Measurements from ENCODE around the gene SOX21.

SOX21 gene

DNA sequence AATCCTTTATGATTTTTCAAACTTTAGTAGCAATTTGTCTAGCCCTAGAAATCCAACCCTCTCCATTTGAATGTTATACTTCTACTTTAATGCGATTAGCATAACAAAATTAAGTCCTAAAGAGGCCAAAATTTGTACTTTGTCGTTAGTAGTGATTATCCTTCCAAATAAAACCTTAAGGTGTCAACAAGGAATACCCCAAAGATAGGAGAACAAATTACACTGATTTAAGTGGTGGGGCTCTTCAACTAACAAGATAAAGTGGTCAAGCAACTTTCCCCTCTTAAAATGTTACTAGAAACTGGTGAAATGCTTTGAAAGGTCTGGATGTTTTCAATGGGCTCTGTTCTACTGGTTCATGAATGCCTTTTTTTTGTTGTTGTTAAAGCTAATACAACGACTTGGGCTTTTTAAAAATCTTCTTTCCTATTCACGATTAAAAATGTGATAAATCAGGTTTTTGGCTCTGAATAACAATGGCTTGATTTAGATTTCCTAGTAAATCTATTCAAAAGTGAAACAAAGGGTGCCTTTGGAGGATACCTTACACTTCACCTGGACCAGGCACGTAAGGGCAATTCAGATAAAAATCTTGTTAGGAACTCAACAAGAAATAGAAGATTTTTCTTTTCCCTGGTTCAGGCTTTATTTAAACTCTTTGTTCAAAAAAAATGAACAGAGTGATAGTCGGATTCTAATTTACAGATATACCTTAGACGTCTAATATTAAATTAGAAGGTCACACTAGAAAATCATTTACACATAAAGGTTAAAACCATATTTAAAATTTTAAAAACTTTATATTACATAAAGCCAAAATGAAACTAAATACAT, 3.1 kb downstream of the SOX21 start:
- no peak for DNase-seq (ENCODE audit: low read depth in 2 of 2, low spot score in 1 of 2)

DNA sequence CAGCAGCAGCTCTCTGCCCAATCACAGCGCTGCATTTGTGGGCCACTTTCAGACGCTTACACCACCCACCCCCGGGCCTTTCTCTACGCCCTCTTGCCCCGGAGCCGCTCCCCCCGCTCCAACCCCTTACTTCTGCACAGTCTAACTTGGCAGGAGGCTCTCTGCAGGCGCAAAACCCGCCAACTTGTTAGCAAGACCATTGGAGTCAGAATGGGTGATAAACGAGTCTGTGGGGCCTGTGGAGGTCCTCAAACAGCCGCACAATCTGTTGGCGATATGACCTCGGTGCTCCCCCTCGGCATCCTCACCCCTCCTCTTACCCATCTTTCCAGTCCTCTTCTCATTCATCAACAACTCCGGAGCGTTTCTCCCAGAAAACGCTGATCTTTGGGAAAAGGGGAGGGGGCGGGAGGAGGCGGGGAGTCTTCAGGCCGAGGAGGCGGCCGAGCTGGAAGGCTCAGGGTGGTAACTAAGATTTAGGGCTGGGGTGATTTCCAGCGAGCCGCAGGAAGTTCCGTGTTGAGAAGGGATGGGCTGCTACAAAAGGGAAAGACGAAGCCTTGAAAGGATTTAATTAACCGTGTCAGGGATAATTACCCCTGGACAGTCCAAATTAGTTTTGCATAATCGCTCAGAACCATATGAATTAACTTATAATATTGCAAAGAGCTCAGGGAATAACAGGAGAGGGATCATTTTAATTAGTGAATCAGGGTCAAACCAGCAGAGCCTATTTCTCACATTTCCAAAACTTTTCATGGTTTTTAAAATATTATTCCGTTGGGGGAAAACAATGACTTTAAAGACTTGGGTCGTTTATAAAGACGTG, 4.1 kb downstream of the SOX21 start:
- DNase-seq (ENCODE audit: low read depth in 2 of 2, low spot score in 1 of 2), result no peak

DNA sequence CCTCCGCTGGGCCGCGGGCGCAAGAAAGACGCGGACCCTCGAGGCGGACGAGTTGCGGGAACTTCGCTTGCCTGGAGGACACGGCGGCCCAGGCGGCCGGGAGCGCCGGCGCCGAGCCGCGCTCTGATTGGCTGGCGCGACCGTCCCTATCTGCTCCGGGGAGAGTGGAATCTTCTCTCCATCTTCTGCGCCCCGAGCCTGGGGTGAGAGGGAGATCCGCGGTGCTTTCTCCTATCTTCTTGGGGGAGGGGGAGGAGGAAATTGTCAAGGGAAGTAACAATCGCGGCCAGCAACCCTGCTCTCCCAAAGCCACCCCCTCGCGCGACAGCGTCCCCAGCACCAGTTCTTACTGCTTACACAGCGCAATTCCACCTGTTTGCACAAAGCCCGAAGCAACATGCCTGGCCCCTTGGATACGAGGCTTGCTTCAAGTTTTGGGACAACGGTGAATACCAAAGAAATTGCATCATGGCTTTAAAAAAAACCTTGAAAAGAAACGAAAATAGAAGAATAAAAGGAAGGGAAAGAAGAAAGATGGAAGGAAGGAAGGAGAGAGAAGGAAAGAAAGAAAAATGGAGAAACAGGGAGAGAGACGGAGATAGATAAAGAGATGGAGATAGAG, 4.8 kb downstream of the SOX21 start:
- DNase-seq (ENCODE audit: low read depth in 2 of 2, low spot score in 1 of 2), result no peak

DNA sequence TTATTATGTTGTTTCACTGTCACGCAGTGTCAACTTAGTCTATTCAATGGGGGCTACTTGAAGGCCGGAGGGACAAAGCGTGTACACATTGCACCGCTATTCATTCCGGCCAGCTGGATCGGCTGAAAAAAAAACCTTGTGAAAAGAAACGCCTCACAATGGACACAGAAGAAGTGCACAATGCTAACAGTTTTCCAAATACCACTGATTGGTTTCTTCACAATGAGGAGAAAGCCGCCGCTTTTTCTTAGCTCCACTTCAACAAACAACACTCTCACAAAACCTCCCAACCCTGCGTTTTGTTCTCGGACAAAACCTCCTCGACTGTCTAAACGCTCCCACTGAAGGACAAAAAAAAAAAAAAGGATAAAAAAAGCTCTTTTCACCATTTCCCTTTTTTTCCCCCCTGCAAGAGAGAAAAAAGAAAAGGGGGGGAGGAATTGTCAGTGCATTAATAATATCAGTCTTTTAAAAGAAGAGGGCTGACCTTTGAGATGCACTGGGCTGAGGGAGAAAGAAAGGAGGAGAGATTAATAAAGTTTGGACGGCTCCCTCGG, 5.4 kb downstream of the SOX21 start:
- DNase-seq (ENCODE audit: low read depth in 2 of 2, low spot score in 1 of 2), result no peak

DNA sequence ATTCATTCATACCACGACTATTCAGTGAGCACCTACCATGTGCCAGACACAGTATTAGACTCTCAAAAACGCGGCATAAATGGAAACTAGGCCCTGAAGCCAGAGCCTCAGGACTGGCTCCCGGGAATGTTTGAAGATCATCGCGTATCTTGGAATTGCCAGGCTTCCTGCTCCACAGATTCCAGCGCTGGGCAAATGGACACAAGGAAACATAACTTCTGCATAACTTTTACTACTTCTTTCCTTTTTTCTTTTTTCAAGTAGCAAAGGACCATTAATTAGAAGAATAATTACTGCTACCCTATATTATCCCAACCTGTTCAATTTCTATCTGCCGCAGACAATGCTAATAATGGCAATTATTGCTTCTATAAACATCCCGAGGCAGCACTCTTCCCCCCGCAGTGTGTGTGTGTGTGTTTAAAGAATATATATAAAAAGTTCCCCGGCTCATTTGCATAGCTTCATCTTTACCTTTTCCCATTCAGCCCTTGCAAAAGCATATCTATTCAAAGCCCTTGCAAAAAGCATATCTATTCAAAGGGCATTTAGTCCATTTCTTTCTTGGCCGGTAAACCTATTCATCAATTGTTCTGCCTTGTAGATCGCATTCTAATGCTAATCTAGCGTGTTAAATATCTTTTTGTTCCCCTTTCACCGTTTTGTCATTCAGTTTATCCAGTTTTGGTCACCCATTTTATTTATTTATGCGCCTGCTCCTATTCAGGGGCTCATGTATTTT, 6.1 kb downstream of the SOX21 start:
- DNase-seq (ENCODE audit: low read depth in 2 of 2, low spot score in 1 of 2), result no peak

DNA sequence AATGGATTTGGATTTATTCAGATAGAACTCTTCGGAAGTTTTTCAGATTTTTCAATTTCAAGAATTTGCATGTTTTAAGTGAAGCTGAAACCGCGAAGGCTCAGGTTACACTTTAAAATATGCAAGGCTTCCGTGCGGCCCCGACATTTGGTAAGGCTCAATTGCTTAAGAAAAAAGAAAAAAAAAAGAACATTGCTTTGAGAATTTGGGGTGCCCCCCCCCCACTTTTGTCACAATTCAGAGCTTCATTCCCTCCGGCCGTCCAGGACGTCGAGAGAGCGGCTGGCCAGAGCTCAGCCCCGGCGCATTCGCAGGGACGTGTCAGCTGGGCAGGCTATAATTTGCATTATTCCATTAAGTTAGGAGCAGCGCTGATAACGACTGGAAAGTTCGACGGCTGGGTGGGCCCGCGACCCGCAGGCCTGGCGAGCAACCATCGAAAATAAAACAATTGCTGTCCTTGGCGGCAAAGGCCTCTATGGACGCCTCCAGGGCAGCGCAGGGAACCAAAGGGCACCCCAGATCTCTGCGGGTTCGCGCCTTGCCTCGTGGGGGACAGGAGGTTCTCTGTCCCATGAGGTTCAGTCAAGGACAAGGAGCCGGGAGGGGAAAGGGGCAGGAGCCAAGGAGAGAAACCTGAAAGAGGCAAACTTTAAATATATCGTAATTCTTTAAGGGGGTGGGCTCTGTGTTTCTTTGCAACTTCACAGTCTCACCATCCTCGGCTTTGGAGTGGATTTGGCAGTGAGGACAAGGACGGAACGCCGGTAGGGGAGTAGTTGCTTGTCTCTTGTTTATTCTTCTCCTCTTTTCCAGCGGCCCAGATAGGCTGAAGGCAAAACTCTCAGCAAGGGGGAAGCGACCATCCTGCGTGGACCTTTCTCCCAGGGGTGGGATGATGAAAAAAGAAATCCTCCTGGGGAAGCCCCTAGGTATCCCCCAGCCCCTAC, 7.0 kb downstream of the SOX21 start:
- DNase-seq (ENCODE audit: low read depth in 2 of 2, low spot score in 1 of 2), result no peak

DNA sequence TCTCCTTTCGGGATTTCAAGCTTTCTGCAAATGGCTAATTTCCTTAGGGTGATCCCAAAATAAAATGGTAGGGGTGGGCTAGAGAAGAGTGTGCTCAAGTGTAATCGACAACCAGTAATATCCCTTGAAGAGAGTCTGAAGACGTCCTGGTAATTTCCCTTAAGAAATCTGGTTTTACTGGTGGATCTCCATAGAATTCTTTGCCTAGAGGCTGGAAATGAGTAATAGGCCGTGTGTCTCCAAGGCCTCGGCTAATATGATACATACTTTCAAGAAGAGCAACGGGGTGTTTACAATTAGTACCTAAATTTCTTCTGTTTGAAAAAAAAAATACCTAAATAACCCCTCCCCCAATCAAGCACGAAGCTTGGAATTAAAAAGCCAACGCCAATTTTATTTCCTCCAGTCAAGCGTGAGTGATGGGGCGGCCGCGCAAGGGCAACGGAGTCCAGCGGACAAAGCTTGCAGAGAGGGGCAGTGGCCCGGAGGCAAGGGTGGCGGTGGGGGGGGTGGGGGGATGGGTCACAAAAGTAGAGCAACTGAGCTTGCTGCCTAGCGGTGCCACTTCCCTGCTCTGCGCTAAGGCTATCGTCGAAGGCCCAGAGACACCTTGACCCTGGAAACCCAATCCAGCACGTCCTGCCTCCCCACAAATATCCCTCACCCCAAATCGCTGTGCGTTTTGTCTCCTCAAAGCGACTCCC, 7.8 kb downstream of the SOX21 start:
- DNase-seq (ENCODE audit: low read depth in 2 of 2, low spot score in 1 of 2), result no peak

DNA sequence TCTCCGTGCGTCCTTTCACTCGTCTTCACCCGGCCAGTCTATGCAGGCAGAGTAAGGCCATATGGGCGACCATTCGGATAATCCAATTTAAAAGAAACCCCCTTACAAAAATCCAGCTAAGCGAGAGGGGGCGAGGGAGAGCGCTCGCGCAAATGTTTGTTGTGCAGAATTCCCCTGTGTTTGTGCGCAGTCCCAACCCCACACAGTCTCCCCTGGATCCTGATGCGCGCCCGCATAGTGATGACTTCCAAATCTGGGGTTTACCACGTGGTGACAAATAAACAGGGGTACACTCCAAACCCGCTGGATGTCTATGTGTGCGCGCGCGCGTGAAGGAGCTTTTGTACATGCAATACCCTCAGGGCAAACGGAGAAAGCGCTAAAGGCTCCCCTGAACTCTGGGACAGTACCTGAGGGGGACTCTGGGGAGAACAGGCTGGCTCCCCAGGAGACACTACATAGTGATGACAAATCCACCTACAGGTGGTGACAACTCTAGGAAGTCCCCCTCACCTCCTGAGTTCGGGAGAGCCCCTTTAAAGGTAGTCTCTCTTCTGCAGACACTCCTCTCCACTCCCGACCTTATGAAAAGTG, 8.5 kb downstream of the SOX21 start:
- no peak for DNase-seq (ENCODE audit: low read depth in 2 of 2, low spot score in 1 of 2)

DNA sequence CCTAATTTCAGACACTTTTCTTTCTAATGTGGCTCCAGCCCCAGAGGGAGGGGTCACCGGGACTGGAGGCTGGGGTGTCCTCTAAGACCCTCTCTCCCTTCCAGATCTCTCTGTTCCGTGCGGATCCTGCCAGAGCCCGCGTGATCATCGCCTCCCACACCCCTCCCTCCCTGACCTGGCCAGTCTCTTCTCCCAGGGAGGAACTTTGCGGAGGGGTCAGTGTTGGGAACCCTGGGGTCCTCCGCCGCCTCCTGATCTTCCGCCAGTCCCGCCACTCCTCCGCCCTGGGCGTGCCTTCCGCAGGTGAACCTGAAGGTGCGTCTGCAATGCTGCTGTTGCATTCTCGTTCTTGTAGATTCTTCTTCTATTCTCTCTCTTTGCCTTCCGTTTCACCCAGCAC, 9.1 kb downstream of the SOX21 start:
- DNase-seq (ENCODE audit: low read depth in 2 of 2, low spot score in 1 of 2), result no peak

DNA sequence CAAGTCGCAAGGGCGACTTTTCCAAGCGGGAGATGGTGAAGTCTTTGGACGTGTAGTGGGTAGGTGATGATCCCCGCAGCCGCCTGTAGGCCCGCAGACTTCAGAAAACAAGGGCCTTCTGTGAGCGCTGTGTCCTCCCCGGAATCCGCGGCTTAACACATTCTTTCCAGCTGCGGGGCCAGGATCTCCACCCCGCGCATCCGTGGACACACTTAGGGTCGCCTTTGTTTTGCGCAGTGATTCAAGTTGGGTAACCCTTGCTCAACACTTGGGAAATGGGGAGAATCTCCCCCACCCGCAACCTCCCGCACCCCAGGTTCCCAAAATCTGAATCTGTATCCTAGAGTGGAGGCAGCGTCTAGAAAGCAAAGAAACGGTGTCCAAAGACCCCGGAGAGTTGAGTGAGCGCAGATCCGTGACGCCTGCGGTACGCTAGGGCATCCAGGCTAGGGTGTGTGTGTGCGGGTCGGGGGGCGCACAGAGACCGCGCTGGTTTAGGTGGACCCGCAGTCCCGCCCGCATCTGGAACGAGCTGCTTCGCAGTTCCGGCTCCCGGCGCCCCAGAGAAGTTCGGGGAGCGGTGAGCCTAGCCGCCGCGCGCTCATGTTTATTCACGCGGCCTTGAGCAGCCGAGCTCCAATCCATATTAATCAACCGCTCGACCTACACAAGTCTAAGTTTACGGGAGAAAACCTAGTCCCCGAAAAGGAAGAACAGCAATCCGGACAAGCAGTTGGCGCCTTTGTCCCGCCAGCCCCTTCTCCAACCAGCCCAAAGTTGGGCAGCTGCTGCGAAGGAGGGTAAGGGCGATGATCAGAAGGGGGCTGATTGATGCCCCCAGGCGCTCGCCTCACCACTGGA, 9.9 kb downstream of the SOX21 start:
- DNase-seq (ENCODE audit: low read depth in 2 of 2, low spot score in 1 of 2), result no peak

DNA sequence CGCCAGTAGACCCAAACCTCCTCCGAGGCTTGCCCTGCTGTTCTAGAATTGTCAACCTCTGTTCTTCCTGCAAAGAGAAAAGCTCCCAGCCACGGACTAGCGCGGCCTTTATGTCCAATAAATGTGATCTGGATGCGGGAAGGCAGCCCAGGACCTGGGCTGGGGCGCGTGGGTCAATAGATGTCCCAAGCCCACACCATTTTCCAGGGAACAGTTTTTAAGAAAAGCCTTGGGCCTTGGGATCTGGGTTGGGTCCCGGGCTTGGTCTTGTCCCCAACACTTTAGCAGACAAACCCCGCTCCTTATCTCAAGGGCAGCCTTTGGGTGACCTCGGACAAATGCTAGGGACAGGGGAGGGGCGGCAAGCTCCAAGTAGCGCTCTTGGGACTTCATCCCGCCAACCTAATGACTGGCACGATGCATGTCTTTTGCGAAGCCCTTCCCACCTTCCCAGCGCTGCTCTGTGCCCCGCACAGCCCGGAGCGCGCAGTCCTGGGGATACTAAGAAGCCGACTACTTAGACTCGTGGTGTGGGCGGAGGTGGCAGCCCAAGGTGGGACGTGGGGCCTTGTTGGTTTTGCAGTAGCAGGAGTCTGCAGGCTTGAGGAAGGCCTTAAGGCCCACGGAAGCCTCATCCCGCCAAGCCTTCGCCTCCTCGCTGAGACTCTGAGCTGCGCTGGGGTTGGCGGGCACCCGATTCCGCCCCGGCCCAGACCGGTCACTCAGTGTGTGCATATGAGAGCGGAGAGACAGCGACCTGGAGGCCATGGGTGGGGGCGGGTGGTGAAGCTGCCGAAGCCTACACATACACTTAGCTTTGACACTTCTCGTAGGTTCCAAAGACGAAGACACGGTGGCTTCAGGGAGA, 10.8 kb downstream of the SOX21 start:
- DNase-seq (ENCODE audit: low read depth in 2 of 2, low spot score in 1 of 2), result no peak

DNA sequence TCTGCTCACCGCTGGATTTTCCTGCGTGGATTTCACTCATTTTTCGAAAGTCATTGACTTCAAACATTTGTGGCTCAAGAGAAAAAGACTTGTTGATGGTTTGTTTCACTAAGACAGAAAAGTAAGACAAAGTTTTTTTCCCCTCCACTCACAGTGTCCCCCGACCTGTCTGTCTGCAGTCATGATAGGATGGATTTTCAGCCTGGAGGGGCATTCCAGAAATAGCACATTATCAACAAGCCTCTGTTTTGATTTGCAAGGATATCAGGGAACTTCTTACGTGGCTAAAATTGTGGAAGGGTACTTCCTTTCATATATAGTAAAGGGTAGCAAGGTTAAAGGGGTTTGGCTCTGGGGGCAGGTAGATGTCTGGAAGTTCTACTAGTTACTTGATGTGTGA, 11.8 kb downstream of the SOX21 start:
- no peak for DNase-seq (ENCODE audit: low read depth in 2 of 2, low spot score in 1 of 2)

DNA sequence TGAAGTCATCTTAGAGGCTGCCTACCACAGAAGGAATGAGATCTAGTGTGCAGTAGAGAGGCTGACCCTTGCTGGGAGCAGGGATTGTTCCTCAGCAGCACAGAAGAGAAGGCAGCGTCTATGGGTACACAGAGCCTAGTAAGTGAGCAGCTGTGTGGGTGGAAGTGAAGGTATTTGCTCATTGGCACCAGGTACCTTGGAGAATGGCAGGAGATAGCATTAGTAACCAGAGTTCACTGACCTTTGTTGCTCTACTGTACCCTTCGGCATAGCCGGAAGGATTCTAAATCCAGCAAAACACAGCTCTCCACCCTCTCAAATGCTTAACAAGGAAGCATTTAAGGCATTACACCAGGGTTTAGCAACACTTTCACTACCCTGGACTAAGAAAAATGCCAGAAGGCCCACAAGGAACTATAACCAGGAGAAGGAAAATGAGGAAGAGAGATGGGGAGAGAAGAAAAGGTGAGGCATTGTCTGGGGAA, 12.3 kb downstream of the SOX21 start:
- DNase-seq (ENCODE audit: low read depth in 2 of 2, low spot score in 1 of 2), result no peak

DNA sequence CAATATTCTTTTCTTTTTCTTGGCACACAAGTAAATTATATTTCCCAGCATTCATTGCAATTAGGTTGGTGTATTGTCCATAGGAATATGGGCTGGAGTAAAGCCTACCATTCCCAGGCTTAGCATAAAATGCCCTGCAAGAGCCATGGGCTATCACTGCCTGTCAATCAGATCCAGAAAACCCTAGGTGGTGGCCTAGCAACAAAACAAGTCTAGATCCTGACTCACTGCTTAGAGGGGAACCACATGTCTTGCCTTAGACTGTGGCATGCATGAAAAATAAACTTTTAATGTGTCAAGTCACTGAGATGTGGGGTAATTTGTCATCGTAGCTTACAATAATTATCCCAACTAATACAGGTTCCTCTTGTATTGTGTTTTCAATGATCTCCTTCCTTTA, 16.2 kb downstream of the SOX21 start:
- no peak for DNase-seq (ENCODE audit: low read depth in 2 of 2, low spot score in 1 of 2)

DNA sequence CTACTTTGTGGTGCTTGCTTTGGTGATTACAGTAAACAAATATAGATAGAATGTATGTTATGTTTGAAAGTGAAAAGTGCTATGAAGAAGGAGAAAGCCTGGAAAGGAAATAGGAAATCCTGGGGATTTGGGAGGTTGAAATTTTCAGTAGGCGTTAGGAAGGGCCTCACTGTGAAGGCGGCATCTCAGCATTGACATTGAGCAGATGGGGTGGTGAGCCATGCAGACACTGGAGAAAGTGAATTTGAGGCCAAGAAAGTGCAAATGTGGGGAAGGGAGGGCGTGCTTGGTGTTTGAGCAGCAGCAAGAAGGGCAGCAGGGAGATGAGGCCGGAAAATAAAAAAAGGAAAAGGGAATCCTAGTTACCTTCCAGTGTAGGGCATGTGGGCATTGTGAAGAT, 20.3 kb downstream of the SOX21 start:
- DNase-seq (ENCODE audit: low read depth in 2 of 2, low spot score in 1 of 2), result no peak

DNA sequence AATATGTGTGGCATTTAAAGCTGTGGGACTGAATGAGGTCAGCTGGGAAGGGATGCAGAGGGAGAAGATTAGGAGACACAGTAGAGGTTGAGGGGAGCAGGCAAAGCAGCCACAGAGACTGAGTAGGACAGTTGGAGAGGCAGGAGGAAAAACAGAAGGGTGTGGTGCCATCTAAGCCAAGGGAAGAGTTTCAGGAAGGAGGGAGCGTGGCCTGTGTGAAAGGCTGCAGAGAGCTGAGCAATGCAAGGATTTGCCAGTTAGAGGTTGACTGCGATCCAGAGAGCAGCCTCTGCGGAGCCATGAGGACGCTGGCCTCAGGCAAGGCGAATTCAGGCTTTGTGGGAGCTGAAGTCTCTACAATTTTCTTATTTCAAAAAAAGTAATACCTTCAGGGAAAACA, 28.9 kb downstream of the SOX21 start:
- DNase-seq (ENCODE audit: low read depth in 2 of 2, low spot score in 1 of 2), result no peak

DNA sequence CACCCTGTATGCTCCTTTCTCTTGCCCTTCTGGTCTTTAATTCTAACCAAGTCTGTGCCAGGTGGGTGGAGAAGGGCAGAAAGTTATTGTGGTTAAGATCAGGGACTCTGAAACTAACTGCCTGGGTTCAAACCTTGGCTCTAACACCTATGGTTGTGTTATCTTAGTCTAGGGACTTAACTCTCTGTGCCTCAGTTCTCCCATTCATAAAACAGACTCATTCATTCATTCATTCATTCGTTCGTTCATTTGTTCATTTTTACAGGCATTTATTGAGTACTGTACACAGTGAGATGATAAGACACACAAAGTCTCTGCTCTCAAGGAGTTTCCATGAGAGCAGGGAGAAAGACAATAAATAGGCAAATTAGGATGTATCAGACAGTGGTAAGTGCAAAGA, 30.1 kb downstream of the SOX21 start:
- no peak for DNase-seq (ENCODE audit: low read depth in 2 of 2, low spot score in 1 of 2)

All from stimulated activated CD8-positive, alpha-beta memory T cell treated with anti-CD3 and anti-CD28 coated beads, Interleukin-4, amount 100 ng/mL, for 4 hours (primary cell).